Breast epithelium (tissue), 4 donors: ENCODE results near the gene GALNT9. TPM values are rescaled to one million over a fixed set of nuclear protein-coding genes. Genes with fewer than 3 reads are reported as not detected.
"Not testable (repeated sequence)": the region's sequence is repeated elsewhere in the genome, so short reads cannot be mapped to it uniquely, and the experiment has no call there.

ENCODE experiments used
- DNase-seq, 2 donors: peaks; one replicate each; pipeline ENCODE4 v3.0.0-alpha.2; 2019; ENCODE audit warnings: low spot score in 2 of 2
- H3K27ac ChIP-seq, 2 donors: fragments of 200-600 bp; sonication (generic) in 1 of 2; one replicate each; pipeline ENCODE4 v1.5.1; 2016 to 2019; ENCODE audit warnings: mild to moderate bottlenecking in 1 of 2
- H3K27me3 ChIP-seq, 2 donors: fragments of 200-600 bp; sonication (generic) in 1 of 2; one replicate each; pipeline versions ENCODE4 v1.5.1 to v1.6.0; 2017 to 2019; ENCODE audit warnings: control low read depth in 1 of 2, mild to moderate bottlenecking in 1 of 2
- H3K36me3 ChIP-seq: fragments of 200-600 bp; one replicate; pipeline ENCODE4 v1.5.1; 2019
- H3K4me1 ChIP-seq, 2 donors: fragments of 200-600 bp; sonication (generic); one replicate each; pipeline ENCODE4 v1.5.1; 2016 to 2019; ENCODE audit warnings: control low read depth in 1 of 2
- H3K4me3 ChIP-seq, 3 donors: fragments of 200-600 bp; sonication (generic); 1 replicate in 2 of 3; 2 replicates in 1 of 3; pipeline ENCODE4 v1.5.1; 2016 to 2019; ENCODE audit warnings: mild to moderate bottlenecking in 3 of 3, moderate library complexity in 2 of 3
- H3K9me3 ChIP-seq, 2 donors: fragments of 200-600 bp; sonication (generic) in 1 of 2; one replicate each; pipeline ENCODE4 v1.5.1; 2016 to 2019; ENCODE audit warnings: control low read depth in 1 of 2
- POLR2A ChIP-seq: fragments of 450-650 bp; IDR thresholded peaks from one replicate; pipeline ENCODE4 v1.6.1; 2016; ENCODE audit warnings: antibody characterized with exemption, mild to moderate bottlenecking, moderate library complexity
- POLR2AphosphoS5 ChIP-seq, 3 donors: sonication (generic); formaldehyde crosslinking; IDR thresholded peaks; one replicate each; pipeline ENCODE4 v1.6.1; 2017; ENCODE audit warnings: antibody characterized with exemption in 3 of 3
- intact Hi-C: fragments of 100-400 bp; cut with DNase I; formaldehyde crosslinking; loops from one replicate; pipeline ENCODE4 v1.15.1; 2023; ENCODE audit warnings: low total_unique reads
- total RNA-seq, 3 donors: library from RNA; depleted of rRNA; stranded (reverse); fragments of >200 nt; gene quantifications; one replicate each; pipeline ENCODE4 v1.1.0, GENCODE V29; 2016
- TF ChIP-seq, protein P1 (sequence below), 3 donors: fragments of 450-650 bp; IDR thresholded peaks; one replicate each; pipeline ENCODE4 v1.5.1; 2016 to 2017; ENCODE audit warnings: antibody characterized with exemption in 3 of 3, mild to moderate bottlenecking in 3 of 3, moderate library complexity in 3 of 3

The GALNT9 gene
- total RNA-seq, 3 donors from 2014 or later = 2.9 TPM; not detected in 2

DNA sequence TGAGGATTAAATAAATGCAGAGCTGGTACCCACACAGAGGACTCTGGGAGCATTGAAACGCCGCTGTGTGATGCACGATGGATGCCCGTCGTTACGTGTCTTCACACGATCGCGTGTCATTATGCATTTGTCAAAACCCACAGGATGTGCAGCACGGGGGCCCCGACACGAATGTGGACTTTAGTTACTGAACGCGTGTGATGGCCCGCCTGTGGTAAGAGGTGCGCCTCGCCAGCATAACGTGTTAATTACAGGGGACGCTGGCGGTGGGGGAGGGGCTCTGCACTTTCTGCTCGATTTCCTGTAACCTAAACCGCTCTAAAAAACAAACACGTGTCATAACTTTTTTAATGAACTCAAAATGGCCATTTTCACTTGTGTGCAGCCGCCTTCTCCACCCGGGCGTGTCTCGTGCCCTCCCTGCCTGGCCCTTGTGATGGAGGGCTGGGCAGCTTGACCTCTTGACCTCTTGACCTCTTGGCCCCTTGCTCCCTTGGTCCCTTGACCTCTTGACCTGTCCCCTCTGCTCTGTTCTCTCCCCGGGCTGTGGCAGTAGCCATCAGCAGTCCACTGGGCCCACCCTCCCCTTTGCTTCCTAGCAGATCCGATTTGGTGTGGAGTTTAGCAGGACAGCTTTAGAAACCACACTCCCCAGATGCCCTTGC, 33.7 kb upstream of the GALNT9 start:
- no peak overlapping the region for H3K4me3 ChIP-seq
- H3K27ac ChIP-seq = no peak overlapping the region
- TF ChIP-seq, protein P1, sequence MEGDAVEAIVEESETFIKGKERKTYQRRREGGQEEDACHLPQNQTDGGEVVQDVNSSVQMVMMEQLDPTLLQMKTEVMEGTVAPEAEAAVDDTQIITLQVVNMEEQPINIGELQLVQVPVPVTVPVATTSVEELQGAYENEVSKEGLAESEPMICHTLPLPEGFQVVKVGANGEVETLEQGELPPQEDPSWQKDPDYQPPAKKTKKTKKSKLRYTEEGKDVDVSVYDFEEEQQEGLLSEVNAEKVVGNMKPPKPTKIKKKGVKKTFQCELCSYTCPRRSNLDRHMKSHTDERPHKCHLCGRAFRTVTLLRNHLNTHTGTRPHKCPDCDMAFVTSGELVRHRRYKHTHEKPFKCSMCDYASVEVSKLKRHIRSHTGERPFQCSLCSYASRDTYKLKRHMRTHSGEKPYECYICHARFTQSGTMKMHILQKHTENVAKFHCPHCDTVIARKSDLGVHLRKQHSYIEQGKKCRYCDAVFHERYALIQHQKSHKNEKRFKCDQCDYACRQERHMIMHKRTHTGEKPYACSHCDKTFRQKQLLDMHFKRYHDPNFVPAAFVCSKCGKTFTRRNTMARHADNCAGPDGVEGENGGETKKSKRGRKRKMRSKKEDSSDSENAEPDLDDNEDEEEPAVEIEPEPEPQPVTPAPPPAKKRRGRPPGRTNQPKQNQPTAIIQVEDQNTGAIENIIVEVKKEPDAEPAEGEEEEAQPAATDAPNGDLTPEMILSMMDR (IDR thresholded peaks at IDR 0.05) = no peak
- TF ChIP-seq POLR2A (no peak), POLR2AphosphoS5 (IDR thresholded peaks at IDR 0.05) (no peak)
- H3K36me3 ChIP-seq = no peaks in the 10 kb centered on the region
- intact Hi-C loops = no loop called here
- DNase-seq = peak in 1 of 2 donors; percentile 42
- peaks cover 0 to 38% of the 10 kb centered on the region in 2 donors for H3K27me3 ChIP-seq
- H3K9me3 ChIP-seq = peaks cover 0 to 12% of the 10 kb centered on the region in 2 donors
- no peaks in the 10 kb centered on the region for H3K4me1 ChIP-seq

DNA sequence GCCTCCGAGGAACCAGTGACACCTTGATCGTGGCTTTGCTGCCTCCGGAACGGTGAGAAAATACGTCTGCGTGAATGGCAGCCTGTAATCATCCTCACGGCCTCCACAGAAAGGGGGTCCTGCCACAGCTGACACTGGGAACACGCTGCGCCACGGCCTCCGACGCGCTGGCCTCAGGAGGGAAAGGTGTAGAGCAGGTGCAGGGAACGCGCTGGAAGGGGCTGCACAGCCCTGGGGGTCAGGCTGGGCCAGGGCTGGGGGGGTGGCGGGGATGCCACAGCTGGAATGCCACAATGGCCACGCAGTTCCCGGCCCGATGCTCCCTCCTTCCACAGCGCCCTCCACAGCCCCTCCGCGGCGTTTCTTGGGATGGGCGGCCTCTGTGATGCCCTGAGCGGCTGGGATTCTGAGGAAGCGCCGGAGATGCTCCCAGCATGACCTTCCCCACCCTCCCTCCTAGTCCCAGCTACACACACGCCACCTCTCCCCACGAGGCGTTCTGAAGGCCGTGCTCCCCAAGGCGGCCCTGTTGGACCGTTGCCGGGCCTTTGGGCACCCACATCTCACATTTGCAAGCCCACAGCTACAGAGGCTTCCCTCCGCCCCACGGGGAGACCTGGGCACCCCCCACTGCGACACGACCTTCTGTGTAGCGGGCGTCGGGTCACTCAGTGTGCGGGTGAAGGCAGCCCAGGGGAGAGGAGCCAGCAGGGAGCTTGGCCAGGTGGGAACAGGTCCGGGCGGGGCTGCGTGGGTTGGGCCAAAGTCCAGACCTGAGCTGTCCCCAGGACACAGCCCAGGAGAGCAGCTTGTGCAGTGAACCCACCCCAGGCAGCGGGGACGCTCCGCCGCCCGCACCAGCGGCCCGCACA, 31.8 kb upstream of the GALNT9 start:
- H3K4me1 ChIP-seq = no peaks in the 10 kb centered on the region
- TF ChIP-seq POLR2A = no peak
- H3K36me3 ChIP-seq = no peaks in the 10 kb centered on the region
- intact Hi-C loops = no loop called here
- peaks cover 0 to 28% of the 10 kb centered on the region in 2 donors for H3K27me3 ChIP-seq
- H3K4me3 ChIP-seq = no peak overlapping the region
- peak in 1 of 2 donors; percentile 38 for DNase-seq
- H3K27ac ChIP-seq = no peak overlapping the region
- H3K9me3 ChIP-seq = peaks cover 0 to 12% of the 10 kb centered on the region in 2 donors

DNA sequence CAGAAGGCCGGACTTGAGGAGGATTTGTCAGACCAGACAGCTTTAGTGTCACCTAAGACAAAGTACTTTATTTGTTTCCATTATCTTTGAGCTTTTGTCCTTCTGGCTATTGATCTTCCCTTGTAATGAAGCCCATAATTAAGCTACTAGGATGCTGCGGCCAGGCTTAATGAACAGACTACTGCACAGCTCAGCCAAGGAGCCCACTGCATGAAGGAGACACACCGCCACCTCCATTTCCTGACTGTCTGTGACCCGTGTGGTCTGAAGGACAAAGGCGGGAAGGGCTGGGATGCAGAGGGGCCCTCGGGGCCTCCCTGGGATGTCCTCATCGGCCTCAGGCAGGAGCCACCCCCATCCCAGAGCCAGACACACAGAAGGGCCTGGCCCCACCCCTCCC, 31.0 kb upstream of the GALNT9 start:
- H3K27me3 ChIP-seq = peaks cover 0 to 27% of the 10 kb centered on the region in 2 donors
- H3K9me3 ChIP-seq = peaks cover 0 to 12% of the 10 kb centered on the region in 2 donors
- H3K4me3 ChIP-seq = no peak overlapping the region
- TF ChIP-seq POLR2A (no peak), POLR2AphosphoS5 (IDR thresholded peaks at IDR 0.05) (no peak)
- no peak overlapping the region for H3K27ac ChIP-seq
- intact Hi-C loops = no loop called here
- H3K4me1 ChIP-seq = no peaks in the 10 kb centered on the region
- no peak for DNase-seq
- H3K36me3 ChIP-seq = no peaks in the 10 kb centered on the region

DNA sequence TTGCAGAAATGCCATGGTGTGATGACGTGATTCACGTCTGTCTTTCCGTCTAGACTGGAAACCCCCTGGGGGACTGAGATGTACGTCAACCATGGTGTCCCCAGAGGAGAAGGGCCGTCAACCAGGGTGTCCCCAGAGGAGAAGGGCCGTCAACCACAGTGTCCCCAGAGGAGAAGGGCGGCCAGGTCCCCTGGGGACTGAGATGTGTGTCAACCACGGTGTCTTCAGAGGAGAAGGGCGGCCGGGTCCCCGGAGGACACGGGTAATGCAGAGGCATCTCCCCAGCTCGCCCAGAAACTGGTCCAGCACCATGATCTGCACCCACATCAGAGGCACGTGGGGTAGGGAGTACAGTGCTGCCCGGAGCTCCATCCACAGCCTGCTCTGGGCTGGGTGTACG, 30.6 kb upstream of the GALNT9 start:
- DNase-seq = peak in 1 of 2 donors; percentile 38
- Histone ChIP-seq H3K27me3 (peaks cover 0 to 28% of the 10 kb centered on the region in 2 donors), H3K9me3 (peaks cover 0 to 12% of the 10 kb centered on the region in 2 donors), H3K4me1 (no peaks in the 10 kb centered on the region), H3K36me3 (no peaks in the 10 kb centered on the region), H3K4me3 (no peak overlapping the region), H3K27ac (no peak overlapping the region)
- intact Hi-C loops = no loop called here
- TF ChIP-seq POLR2A (no peak), POLR2AphosphoS5 (IDR thresholded peaks at IDR 0.05) (no peak)
- TF ChIP-seq, protein P1 (IDR thresholded peaks at IDR 0.05) = no peak

DNA sequence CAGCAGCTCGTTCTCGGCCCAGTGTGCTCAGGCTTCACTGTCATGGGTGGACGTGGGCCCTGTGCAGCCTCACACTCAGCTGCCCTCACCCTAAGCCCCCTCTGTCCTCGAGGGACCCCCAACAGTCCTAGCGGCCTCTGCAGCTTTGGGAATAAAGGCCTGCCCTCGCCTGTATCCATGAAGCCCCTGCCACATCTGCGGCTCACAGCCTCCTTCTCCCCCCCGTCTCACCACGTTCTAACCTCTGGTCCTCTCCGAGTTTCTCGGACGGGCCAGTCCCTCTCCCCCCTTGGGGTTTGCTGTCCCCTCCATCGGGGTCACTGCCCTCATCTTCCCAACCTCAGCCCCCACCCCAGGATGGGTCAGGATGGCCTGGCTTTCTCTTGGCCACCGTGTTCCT, 30.2 kb upstream of the GALNT9 start:
- DNase-seq = peak in 1 of 2 donors; percentile 40
- Histone ChIP-seq H3K9me3 (peaks cover 0 to 12% of the 10 kb centered on the region in 2 donors), H3K4me1 (no peaks in the 10 kb centered on the region), H3K27ac (no peak overlapping the region), H3K27me3 (peaks cover 0 to 32% of the 10 kb centered on the region in 2 donors), H3K36me3 (no peaks in the 10 kb centered on the region), H3K4me3 (no peak overlapping the region)
- intact Hi-C loops = no loop called here
- no peak for TF ChIP-seq POLR2A
- no peak for TF ChIP-seq POLR2AphosphoS5 (IDR thresholded peaks at IDR 0.05)
- TF ChIP-seq, protein P1 (IDR thresholded peaks at IDR 0.05) = no peak

DNA sequence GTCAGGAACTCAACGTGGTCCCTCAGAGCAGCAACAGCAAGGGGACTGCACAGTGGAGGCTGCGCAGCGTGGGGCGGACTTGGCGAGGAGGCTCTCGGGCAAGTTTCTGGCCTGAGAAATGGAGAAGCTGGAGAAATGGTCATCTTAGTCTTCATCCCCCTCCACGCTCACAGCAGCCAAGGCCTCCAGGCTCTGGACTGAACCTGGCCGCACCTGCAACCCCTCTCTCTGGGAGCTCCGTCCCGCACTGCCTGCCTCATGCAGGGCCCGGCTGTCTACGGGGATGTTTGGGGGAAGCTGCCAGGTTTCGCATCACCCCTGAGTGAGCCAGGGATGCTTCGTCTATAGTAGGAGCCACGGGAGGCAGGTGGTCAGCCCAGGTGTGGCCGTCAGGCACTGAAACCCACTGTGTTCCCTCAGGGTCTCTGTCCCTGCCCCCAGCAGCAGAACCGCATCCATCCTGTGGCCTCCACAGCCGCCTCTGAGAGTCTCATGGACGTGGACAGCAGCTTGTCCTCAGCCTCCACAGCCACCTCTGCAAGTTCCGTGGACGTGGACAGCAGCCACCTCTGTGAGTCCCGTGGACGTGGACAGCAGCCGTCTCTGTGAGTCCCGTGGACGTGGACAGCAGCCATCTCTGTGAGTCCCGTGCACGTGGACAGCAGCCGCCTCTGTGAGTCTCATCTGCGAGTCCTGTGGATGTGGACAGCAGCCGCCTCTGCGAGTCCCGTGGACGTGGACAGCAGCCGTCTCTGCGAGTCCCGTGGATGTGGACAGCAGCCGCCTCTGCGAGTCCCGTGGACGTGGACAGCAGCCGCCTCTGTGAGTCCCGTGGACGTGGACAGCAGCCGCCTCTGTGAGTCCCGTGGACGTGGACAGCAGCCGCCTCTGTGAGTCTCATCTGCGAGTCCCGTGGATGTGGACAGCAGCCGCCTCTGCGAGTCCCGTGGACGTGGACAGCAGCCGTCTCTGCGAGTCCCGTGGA, 29.1 kb upstream of the GALNT9 start:
- intact Hi-C loops, H3K36me3 ChIP-seq, DNase-seq, H3K4me1 ChIP-seq, H3K4me3 ChIP-seq, H3K9me3 ChIP-seq, H3K27ac ChIP-seq: not testable (repeated sequence)
- peaks cover 0 to 32% of the 10 kb centered on the region in 2 donors for H3K27me3 ChIP-seq
